Stimulated activated CD4-positive, alpha-beta T cell treated with anti-CD3 and anti-CD28 coated beads, Interleukin-1b, Interleukin-23, amount 100 ng/mL, for 24 hours (primary cell): ENCODE results near the gene TOP3B.

Source experiments
- DNase-seq, 4 experiments: peaks; one replicate each; pipeline ENCODE4 v3.0.0-alpha.2; 2020; ENCODE audit warnings: low read depth in 4 of 4, low spot score in 1 of 4

Gene TOP3B

DNA sequence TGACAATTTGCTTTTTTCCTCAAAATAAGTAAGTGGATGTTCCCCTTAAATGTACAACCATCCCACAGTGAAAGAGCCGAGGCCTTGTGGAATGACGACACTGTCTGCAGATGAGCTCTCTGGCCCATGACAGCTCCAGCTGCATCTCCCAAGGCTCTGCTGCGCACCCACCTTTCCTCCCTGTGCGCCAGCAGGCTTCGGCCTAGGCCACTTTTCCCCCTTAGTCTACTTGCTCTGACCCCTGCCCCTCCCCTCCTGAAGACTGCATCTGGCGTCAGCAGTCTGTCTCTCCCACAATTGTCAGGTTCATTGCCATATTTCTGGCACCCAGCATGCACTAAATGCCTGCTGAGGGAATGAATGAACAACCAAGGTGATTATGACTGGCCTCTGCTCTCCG, 2.0 kb downstream of the TOP3B start:
- no peak for DNase-seq

DNA sequence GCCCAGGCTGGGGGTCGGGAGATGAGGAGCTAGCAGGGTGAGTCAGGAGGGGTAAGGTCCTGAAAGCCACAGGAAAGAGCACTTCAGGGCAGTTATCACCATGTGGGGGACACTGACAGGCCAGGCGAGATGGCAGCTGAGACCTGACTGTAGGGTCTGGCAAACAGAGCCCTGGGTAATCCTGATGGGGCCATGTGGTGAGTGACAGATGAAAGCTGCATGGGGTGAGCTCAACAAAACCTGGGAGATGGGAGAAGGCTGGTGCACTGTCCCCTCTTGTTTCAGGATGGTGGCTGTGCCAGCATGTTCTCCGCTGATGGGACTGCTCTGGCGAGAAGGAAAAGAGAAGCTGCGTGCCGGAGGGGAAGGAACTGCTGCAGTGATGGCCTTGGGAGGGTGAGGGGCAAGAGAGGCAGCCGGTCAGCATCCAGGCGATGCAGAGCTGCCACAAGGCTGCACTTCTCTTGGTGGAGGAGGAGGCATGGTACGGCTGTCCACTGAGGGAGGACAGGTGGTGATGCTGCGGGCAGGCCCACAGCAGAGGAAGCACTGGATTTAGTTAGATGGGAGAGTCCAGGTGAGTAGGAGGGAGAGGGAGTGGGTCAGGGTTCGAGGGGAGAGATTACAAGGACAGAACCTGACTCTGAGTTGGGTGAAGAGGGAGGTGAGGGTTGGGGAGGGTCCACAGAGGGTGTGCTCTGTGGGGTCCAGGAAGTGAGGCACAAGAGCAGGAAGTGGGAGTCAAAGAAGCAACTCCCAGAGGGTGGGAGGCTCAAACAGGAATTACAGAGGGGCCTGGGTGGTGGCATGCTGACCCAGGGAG, 3.8 kb downstream of the TOP3B start:
- DNase-seq = no peak

DNA sequence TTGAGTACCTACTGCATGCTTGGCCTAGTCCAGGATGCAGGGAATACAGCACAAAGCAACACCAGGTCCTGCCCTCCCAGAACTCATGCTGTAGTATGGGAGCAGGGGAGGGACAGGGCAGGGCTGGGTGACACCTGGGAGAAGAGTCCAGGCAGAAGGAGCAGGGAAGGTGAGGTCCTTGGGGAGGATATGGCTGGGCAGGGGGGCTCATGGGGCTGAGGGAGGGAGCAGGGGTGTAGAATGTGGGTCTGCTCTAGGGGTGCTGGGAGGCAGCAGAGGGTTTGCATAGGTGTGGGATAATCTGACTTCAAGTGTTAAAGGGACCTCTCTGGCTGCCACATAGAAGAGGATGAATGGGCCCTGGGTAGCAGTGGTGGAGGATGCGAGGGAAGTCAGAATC, 4.8 kb downstream of the TOP3B start:
- no peak for DNase-seq

DNA sequence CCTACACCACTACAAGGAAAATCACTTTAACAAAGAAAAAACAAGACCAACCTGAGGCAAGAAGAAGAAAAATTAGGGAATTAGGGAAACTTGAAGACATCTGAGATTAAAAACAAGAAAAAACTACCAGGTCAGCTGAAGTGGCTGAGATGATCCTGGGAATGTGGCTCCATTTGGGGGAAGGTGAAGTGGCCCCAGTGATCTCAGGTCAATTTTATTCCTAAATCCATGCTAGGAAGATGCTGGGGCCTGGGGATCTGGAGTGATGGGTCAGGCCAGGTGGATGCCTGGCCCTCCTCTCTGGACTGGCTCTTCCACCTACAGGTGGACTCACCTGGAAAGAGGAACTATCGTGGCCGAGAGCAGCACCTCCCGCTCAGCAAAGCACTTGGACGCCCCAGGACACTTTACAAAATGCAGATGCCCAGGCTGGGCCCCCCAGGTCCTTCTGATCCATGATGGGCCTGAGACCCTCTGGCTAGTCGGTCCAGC, 6.7 kb downstream of the TOP3B start:
- no peak for DNase-seq

DNA sequence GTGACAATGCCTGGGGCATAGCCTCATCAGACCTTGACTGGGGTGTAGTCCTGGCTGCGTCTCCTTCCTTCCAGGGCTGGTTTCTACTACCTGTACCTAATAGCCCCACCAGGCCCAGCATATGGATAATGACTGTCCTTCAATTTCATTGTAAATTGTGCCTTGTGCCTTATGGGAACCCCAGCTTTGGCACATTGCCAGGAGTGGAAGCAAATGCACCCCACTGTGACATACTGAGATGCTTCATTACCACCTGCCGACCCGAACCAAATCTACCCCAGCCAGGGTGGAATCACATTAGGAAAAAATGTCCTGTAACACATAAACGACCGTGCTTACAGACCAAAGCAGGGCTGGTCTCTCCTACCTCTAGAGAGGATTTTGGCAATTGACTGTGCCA, 7.3 kb downstream of the TOP3B start:
- DNase-seq = no peak

DNA sequence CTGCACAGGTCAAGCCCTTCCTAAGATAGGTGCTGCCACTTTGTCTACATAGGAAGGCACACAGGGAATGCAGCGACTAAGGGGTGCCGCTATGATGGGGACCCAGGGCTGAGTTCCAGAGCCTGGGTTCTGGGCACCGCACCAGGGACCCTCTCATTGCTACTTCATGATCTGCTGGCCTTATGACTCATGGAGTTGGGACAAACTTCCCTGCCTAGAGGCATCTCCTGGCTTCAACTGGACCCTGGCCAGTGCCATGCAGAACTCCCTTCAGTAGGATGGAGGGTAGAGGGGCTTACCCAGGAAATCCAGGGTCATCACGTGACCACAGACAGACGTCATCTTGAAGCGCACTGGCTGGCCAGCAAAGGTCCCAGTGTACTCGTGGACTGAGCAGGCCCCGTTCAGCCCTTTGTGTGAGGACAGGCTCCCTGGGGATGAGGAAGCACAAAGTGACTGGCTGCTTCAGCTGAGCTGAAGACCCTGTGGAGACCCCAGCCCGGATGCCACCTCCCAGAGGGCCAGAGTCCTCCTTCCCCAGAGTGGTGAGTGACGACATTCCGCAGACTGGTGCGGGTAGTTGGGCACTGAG, 8.4 kb downstream of the TOP3B start:
- no peak for DNase-seq

DNA sequence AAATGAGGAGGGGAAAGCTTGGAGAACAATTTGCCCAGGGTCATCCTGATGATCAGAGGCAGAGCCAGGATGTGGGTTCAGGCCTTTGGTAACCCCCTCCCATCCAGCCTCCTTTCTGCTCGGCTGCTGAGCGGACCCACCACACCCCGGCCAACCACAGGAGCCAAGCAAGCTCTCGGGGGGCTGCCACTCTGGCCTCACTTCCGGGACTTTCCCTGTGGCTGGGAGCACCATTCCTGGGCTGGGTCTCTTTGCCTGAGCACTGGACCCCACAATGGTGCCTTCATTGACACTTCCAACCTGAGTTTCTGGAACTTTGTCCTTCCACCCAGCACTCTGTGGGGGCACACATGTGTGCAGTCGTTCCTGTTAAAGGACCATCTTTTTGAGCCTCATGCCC, 9.8 kb downstream of the TOP3B start:
- DNase-seq = no peak

DNA sequence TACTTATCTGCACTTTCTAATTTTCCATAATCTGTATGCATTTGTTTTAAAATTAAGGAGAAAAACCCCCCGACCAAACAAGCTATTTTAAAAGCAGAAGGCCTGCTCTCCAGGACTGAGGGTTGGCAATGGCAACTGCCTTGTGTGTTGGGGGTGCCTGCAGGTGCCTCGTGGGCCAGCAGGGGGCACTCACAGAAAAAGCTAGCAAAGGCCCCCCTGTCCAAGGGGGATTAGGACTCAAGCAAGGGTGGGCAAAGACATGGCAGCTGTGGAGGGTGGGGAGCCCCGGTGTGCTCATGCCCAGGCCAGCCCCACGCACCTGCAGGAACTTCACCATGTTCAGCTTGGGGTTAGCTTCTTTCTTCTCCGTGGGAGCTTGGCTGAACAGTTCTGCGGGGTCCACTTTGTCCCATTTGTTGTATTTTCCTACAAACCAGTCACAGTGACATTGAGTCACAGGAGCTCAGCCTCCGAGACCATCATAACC, 10.3 kb downstream of the TOP3B start:
- DNase-seq = peak in 2 of 4 experiments; percentile 30 to 40

DNA sequence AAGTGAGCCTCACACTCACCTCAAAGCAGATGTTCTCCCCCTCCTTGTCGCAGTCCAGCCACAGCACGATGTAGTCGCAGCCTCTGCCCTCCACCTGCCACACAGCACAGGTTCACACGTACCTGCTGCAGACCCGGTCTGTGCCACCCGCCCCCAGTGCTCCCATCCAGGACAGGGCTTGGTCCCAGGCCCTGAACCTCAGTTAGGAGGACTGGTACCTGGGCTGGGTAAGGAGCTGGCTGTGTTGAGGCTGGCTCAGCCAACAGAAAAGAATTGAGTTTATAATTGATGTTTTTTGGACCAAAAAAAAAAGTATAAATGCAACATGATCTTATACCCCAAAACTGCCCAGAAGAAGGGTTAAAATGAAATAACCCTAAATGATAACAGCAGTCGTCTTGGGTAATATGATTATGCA, 10.7 kb downstream of the TOP3B start:
- DNase-seq = no peak

DNA sequence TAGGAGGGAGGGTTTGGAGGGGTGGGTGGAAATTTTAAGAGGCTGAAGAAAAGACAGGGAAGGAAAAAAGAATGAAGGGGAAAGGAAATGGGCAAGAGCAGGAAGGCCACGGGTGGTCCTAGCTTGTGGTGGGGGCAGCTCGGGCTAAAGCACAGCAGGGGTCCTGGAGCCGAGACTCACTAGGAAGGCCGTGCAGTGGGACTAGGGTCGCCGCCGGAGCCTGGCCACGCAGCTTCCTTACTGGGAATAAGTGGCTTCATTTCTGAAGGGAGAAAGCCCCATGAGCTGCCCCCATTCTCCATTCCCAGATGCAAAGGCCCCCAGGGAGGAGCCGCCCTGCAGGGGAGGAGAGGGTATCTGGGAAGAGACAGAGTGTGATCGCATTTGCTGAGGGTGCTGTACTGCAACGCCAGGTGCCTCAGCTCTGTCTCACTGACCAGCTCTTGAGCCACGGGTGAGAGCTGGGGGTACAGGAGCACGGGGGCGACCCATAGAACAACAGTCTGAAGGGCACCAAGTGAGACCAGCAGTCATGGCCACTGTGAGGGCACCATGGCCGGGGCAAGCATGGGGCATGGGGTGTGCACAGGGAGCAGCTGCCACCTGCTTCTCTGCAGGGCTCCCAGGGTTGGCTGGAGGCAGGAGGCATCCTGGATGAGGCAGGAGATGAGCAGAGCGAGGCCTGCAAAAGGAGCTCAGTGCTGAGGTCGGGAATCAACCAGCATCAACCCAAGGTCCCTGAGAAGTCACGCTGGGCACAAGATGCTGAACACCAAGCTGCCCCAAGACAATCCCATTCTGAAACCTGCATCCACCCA, 11.6 kb downstream of the TOP3B start:
- no peak for DNase-seq

DNA sequence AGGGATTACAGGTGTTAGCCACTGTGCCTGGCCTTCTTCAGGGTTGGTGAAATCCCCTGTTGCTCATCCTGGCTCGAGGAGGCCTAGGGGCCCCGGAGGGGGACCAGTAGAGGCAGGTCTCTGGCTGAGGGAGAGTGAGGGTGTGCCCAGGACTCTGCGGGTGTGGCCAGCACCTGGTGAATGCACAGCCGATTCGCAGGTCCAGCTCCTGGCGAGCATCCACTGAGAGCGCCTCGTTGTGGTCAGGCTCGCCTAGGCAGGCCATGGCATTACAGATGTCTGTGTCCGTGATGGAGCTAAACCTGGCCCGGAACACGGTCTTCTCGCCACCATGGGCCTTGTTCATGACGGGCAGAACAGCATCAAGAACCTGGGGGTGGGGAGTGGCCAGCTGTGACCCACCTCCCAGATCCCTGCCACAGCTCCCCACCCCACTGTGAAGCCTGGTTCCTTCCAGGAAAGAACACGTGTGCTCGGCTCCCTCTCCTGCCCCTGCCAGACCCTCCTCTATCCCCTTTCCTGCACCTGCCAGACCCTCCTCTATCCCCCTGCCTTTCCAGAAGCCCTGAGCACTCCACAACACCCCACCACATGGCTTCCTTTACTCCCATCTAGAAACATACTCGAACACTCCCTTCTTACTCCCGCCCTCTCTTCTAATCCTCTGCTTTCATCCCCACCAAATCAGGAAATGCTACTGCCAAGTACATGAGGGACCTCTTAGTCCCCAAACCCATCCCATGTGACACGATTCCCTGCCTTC, 12.4 kb downstream of the TOP3B start:
- DNase-seq = no peak

DNA sequence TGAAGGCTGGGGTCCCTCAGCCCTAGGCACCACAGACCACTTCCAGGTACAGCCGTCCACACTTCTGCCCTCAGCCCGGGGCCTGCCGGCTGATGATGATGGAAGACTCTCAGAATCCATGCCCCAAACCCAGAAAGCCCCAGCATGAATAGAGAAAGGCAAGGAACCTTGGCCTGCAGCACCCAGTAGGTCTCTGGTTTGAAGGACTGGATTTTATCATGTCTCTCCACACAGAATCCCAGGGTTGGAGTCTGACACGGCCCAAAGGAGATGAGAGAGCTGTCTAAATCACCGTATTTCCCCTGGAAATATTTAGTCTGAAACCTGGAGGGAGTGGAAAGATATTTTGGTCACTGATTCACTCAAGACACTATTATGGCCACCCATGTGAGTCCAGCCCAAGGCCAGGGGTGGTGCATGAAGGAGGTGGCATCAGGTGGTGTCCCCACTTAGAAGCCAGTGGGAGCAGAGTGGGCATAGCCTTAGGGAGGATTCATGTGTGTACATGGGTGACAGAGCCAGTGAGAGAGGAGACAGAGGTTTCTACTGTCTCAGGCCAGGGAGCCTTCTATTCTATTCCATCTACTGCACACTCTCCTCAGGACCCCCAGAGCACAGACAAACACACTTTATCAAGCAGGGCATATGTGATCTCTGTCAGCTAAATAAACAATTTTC, 14.0 kb downstream of the TOP3B start:
- DNase-seq = no peak

DNA sequence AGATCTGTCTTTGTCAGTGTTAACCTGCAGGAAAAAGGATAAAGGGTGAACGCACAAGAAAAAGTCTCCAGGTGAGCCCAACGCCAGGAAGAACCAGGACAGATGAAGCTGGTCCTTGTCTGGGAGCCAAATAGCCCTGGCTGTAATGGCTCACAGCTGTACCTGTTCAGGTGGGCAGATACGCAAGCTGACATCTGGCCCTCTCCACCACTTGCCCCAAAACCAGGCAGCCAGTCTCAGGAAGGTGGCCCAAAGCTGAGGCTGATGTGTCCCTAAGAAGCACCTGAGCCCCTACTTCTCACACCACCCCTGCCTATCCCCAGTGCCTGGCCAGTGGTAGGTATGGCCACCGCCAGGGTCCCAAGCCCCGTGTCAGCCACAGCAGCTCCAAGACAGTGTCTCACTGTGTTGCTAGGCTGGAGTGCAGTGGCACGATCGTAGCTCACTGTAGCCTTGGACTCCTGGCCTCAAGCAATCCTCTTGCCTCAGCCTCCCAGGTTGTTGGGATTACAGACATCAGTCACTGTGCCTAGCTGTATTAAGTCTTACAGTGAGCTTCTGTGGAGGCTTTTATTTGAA, 14.8 kb downstream of the TOP3B start:
- no peak for DNase-seq

DNA sequence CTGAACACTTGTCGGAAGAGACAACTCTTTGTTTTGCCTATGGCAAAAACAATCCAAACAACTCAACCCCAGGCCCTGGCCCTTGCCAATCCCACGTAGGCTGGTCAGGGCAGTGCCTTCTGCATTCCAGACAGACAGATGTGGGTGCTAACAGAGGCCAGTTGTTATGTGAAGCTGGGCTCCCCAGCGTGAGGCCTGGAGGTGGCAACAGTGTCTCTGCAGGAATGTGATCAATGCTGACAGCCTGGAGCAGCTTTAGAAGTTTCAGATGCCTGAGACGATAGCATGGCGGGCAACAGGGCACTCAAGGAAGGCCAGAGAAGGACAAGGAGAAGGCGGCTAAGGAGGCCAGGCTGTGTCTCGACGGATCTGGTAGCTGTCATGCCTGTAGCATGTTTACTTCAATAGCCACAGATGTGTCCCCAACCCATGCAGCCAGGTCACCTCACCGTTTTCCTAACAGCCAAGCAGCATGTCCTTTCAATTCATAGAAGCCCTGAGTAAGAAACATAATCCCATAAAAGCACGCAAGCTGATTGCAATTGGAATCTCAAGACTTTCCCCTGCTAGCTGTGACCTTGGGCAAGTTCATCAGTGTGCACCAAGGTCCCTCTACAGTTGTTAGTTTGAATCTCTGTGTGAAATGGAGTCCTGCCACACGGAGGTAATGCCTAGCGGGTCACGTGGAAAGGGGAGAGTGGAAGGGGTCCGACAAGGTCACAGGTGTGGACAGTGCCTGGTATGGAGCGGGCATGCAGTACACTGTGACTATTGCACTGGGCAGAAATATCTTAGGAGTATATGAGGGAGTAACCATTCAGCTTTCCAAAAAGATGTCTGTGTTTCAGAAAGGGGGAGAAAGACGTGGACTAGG, 15.7 kb downstream of the TOP3B start:
- DNase-seq = no peak

DNA sequence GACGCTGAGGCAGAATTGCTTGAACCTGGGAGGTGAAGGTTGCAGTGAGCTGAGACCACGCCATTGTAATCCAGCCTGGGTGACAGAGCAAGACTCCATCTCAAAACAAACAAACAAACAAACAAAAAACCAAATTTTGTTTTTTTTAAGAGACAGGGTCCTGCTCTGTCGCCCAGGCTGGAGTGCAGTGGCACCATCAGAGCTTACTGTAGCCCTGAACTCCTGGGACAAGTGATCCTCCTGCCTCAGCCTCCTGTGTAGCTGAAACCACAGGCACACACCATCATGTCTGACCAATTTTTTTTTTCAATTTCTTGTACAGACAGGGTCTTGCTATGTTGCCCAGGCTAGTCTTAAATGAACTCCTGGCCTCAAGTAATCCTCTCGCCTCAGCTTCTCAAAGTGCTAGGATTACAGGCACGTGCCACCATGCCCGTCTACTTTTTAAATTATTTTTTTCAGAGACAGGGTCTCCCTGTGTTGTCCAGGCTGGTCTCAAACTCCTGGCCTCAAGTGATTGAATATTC, 16.8 kb downstream of the TOP3B start:
- DNase-seq = no peak

DNA sequence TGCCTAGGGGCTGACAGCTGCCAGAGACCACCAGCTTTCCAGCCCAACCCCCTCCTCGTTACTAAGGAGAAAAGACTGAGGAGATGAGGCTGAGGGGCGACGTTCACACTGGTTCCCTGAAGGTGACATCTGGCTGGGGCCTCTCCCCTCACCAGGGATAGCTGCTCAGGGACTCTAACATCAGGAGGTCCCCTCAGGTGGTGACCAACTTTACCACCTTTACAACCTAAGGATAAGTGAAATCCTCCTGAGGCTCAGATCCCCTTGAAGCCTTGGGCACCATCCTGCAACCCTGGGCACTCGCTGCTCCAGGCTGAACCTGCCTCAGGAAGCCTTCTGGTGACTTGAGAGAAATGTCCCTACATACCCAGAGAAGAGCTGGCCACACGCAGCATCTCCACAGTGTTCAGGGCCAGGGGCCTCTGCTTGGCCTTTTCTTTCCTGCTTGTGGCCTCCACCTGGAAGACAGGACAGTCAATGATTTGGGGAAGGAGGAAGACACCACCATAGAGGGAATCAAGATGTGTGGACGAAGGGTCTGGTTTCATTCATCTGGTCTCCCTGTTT, 17.6 kb downstream of the TOP3B start:
- no peak for DNase-seq

DNA sequence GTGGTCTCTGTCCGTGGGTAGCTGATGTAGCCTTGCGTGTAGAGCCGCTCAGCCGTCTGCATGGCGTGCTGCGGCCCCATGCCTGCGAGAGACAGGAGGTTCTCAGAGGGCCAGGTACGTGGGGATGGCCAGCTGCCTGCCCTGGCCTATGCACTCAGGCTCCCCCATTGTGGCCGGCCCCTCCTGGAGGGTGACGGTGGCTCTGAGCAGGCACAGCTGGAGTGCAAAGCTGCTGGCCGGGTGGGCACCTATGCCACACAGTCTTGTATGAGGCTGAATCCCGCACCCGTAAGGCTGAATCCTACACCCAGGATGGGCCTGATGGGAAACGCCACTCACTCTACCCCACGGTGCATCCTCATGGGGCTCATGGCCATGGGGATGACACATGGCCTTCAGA, 18.4 kb downstream of the TOP3B start:
- DNase-seq = no peak

DNA sequence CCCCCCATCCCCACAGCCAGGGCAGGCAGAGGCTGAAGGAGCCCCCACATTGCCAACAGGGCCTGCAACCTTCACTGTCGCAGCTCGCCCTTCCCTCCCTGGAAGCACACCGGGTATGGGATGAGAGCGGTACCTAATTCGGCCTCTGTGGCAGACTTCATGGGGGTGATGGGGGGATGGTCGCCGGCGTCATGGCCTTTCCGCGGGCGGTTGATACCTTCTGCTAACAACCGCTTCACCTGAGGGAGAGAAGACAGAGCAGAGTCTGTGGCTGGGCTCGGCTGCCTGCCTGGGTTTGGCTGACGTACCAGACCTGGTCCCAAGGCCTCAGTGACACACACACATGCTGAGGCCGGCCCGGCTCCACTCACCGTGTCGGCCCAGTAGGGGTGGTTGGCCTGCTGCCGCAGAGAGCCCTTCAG, 18.8 kb downstream of the TOP3B start:
- no peak for DNase-seq

DNA sequence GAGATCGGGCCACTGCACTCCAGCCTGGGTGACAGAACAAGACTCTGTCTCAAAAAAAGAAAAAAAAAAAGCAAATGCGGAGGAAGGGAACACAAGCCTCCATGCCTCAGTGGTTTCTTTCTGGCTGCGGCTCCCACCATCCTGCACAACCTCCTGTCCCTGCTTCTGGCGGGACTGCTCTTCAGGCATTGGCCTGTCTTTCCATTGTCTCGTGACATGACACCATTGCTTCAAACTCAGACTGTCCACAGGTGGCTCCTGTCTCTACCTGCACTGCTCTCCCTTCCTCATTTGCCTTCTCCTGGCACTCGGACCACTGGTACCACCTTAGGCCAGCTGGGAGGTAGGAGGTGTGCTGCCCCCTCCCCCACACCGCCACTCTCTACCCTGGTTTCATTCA, 19.3 kb downstream of the TOP3B start:
- no peak for DNase-seq
